GM19099 (cell line): Measurements from ENCODE around the gene HIPK1.

ENCODE experiments used
- POLR2A ChIP-seq: IDR thresholded peaks from 3 replicates; pipeline ENCODE4 v1.6.1; 2011; ENCODE audit warnings: low read depth; ENCODE audit not compliant: insufficient read length; ENCODE audit errors: extremely low read depth

Gene HIPK1

GRCh38 chr1:113951719-113952118 lies 22.6 kb downstream of the HIPK1 start:
- TF ChIP-seq POLR2A = no peak

GRCh38 chr1:113957984-113958383 lies 28.9 kb downstream of the HIPK1 start:
- no peak for TF ChIP-seq POLR2A

GRCh38 chr1:113958691-113959090 lies 29.6 kb downstream of the HIPK1 start:
- TF ChIP-seq POLR2A = no peak

GRCh38 chr1:113963281-113963906 lies 34.3 kb downstream of the HIPK1 start:
- no peak for TF ChIP-seq POLR2A

- TF ChIP-seq POLR2A = no peak
These were observed 36.7 kb downstream of the HIPK1 start for GRCh38 chr1:113965703-113966412.

- no peak for TF ChIP-seq POLR2A
These were observed 43.8 kb downstream of the HIPK1 start for GRCh38 chr1:113972954-113973353.

- TF ChIP-seq POLR2A = no peak
These were observed 46.2 kb downstream of the HIPK1 start for GRCh38 chr1:113975211-113975895.

GRCh38 chr1:113976609-113977278 lies 47.6 kb downstream of the HIPK1 start:
- no peak for TF ChIP-seq POLR2A

GRCh38 chr1:113977906-113978305 lies 48.8 kb downstream of the HIPK1 start:
- TF ChIP-seq POLR2A = no peak

- TF ChIP-seq POLR2A = no peak
These were observed 50.0 kb downstream of the HIPK1 start, which contains the start of gene OLFML3 for GRCh38 chr1:113978863-113979702. Gene OLFML3 (plus strand): TSS chr1:113979474. CDS start chr1:113979517, 43 bp downstream.

- TF ChIP-seq POLR2A = no peak
These were observed 51.0 kb downstream of the HIPK1 start for GRCh38 chr1:113980110-113980509.

- TF ChIP-seq POLR2A = no peak
These were observed 53.1 kb downstream of the HIPK1 start for GRCh38 chr1:113981962-113982931.

- TF ChIP-seq POLR2A = no peak
These were observed 53.8 kb downstream of the HIPK1 start for GRCh38 chr1:113982949-113983348.
